Liver (tissue), 9 donors: Measurements from ENCODE around the gene DYSF. TPM values are rescaled to one million over a fixed set of nuclear protein-coding genes. Genes with fewer than 3 reads are reported as not detected.

Experiments
- DNase-seq: peaks from one replicate; pipeline ENCODE4 v3.0.0-alpha.2; 2017; ENCODE audit warnings: low spot score
- H3K27ac ChIP-seq, 2 donors: one replicate each; pipeline ENCODE4 v1.7.0; 2013; ENCODE audit warnings: inconsistent platforms in 2 of 2, low read length in 2 of 2, control low read depth in 1 of 2, low read depth in 1 of 2, mild to moderate bottlenecking in 1 of 2
- H3K27me3 ChIP-seq, 4 donors: one replicate each; pipeline versions ENCODE4 v1.6.1 to v1.7.0; 2013; ENCODE audit warnings: low read length in 3 of 4, inconsistent platforms in 1 of 4, mild to moderate bottlenecking in 1 of 4, moderate library complexity in 1 of 4; ENCODE audit not compliant: control insufficient read depth in 4 of 4, insufficient read depth in 4 of 4
- H3K36me3 ChIP-seq, 4 donors: one replicate each; pipeline versions ENCODE4 v1.6.1 to v1.7.0; 2013; ENCODE audit warnings: low read length in 3 of 4, mild to moderate bottlenecking in 3 of 4, low read depth in 1 of 4, moderate library complexity in 1 of 4; ENCODE audit not compliant: control insufficient read depth in 4 of 4, insufficient read depth in 3 of 4
- H3K4me1 ChIP-seq, 4 donors: one replicate each; pipeline versions ENCODE4 v1.6.1 to v1.7.0; 2013; ENCODE audit warnings: low read length in 3 of 4, mild to moderate bottlenecking in 3 of 4, moderate library complexity in 1 of 4; ENCODE audit not compliant: control insufficient read depth in 4 of 4, insufficient read depth in 4 of 4
- H3K4me3 ChIP-seq, 3 donors: one replicate each; pipeline versions ENCODE4 v1.6.1 to v1.7.0; 2013; ENCODE audit warnings: low read length in 3 of 3, control low read depth in 1 of 3, low read depth in 1 of 3, mild to moderate bottlenecking in 1 of 3
- H3K9ac ChIP-seq, 2 donors: one replicate each; pipeline ENCODE4 v1.7.0; 2013; ENCODE audit warnings: low read length in 2 of 2, mild to moderate bottlenecking in 2 of 2, moderate library complexity in 2 of 2, control low read depth in 1 of 2, low read depth in 1 of 2
- H3K9me3 ChIP-seq, 4 donors: one replicate each; pipeline versions ENCODE4 v1.6.1 to v1.7.0; 2013; ENCODE audit warnings: low read length in 3 of 4; ENCODE audit not compliant: control insufficient read depth in 4 of 4
- ATF3 ChIP-seq: IDR thresholded peaks from 2 replicates; pipeline ENCODE4 v1.6.1; 2016; ENCODE audit warnings: antibody characterized with exemption
- CTCF ChIP-seq: fragments of 150-350 bp; IDR thresholded peaks from 2 replicates; pipeline ENCODE4 v1.5.1; 2017; ENCODE audit warnings: improper control_type of control experiment, low read depth, low read length; ENCODE audit not compliant: missing input control
- EGR1 ChIP-seq, 2 donors: IDR thresholded peaks; 2 replicates each; pipeline ENCODE4 v1.6.1; 2016 to 2018; ENCODE audit warnings: antibody characterized with exemption in 2 of 2, low read depth in 2 of 2
- FOXA1 ChIP-seq: IDR thresholded peaks from 2 replicates; pipeline ENCODE4 v1.6.1; 2016; ENCODE audit warnings: antibody characterized with exemption
- FOXA2 ChIP-seq: IDR thresholded peaks from 2 replicates; pipeline ENCODE4 v1.6.1; 2016; ENCODE audit warnings: antibody characterized with exemption
- GABPA ChIP-seq, 2 donors: IDR thresholded peaks in 1 of 2; conservative IDR thresholded peaks in 1 of 2; 2 replicates each; pipeline ENCODE4 v1.6.1; 2016; ENCODE audit warnings: antibody characterized with exemption in 2 of 2, mild to moderate bottlenecking in 1 of 2, moderate library complexity in 1 of 2
- HNF4A ChIP-seq, 2 donors: conservative IDR thresholded peaks; 2 replicates each; pipeline ENCODE4 v1.6.1; 2016; ENCODE audit warnings: antibody characterized with exemption in 2 of 2, mild to moderate bottlenecking in 2 of 2
- HNF4G ChIP-seq: IDR thresholded peaks from 2 replicates; pipeline ENCODE4 v1.6.1; 2016; ENCODE audit warnings: antibody characterized with exemption
- JUND ChIP-seq, 2 donors: IDR thresholded peaks; 2 replicates each; pipeline ENCODE4 v1.6.1; 2016; ENCODE audit warnings: antibody characterized with exemption in 2 of 2
- MAX ChIP-seq: IDR thresholded peaks from 2 replicates; pipeline ENCODE4 v1.6.1; 2016; ENCODE audit warnings: antibody characterized with exemption
- NR2F2 ChIP-seq: IDR thresholded peaks from 2 replicates; pipeline ENCODE4 v1.6.1; 2016; ENCODE audit warnings: antibody characterized with exemption
- REST ChIP-seq: IDR thresholded peaks from 2 replicates; pipeline ENCODE4 v1.6.1; 2016; ENCODE audit warnings: antibody characterized with exemption, mild to moderate bottlenecking
- RXRA ChIP-seq, 2 donors: IDR thresholded peaks; 2 replicates each; pipeline ENCODE4 v1.6.1; 2017 to 2018; ENCODE audit warnings: antibody characterized with exemption in 2 of 2, mild to moderate bottlenecking in 1 of 2
- SP1 ChIP-seq: IDR thresholded peaks from 2 replicates; pipeline ENCODE4 v1.6.1; 2018; ENCODE audit warnings: antibody characterized with exemption, mild to moderate bottlenecking
- TAF1 ChIP-seq: conservative IDR thresholded peaks from 2 replicates; pipeline ENCODE4 v1.6.1; 2016; ENCODE audit warnings: antibody characterized with exemption, mild to moderate bottlenecking
- YY1 ChIP-seq: IDR thresholded peaks from 2 replicates; pipeline ENCODE4 v1.6.1; 2016; ENCODE audit warnings: antibody characterized with exemption, mild to moderate bottlenecking
- ZBTB33 ChIP-seq: IDR thresholded peaks from 2 replicates; pipeline ENCODE4 v1.6.1; 2016; ENCODE audit warnings: antibody characterized with exemption
- WGBS: extraction: QIAGEN DNeasy Blood & Tissue Kit; methylation state at CpG from one replicate; pipeline ENCODE4 v1.1.7; 2013; 5-methylcytosine and 5-hydroxymethylcytosine counted together
- polyA plus RNA-seq, 2 donors: library from polyadenylated mRNA; stranded (reverse) in 1 of 2; unstranded in 1 of 2; fragments of 200-250 nt in 1 of 2; fragments of >200 nt in 1 of 2; fragmentation: Nextera tagmentation in 1 of 2; extraction: Ambion mirVana in 1 of 2; gene quantifications; one replicate each; pipeline versions ENCODE4 v1.2.1 to v1.2.3, GENCODE V29; 2013 to 2015
- total RNA-seq, 2 donors: library from RNA; depleted of rRNA; stranded (reverse); fragments of >200 nt; gene quantifications; one replicate each; pipeline ENCODE4 v1.2.3, GENCODE V29; 2014
- donor health status: healthy.
- donor health status: healthy.
- donor health status: healthy.
- donor health status: healthy.
- donor health status: healthy.

Gene DYSF
- total and polyA plus RNA-seq, 4 donors = 8.5 to 20.8 (median 13.6) TPM

GRCh38 chr2:71608034-71608433, 154.7 kb downstream of the DYSF start:
- no peak overlapping the region for H3K9ac ChIP-seq
- WGBS = 87% methylated on average over 6 of the region's 6 CpGs
- peak; percentile 32 for DNase-seq
- no peaks in the 10 kb centered on the region for H3K9me3 ChIP-seq
- H3K27me3 ChIP-seq = no peaks in the 10 kb centered on the region
- H3K4me1 ChIP-seq = no peaks in the 10 kb centered on the region
- H3K36me3 ChIP-seq = peaks cover 0 to 13% (median 1%) of the 10 kb centered on the region in 4 donors
- no peak overlapping the region for H3K4me3 ChIP-seq
- no peak overlapping the region for H3K27ac ChIP-seq
- no peak for TF ChIP-seq REST
- no peak for TF ChIP-seq GABPA (IDR thresholded peaks at IDR 0.05 in 1 of 2, conservative IDR thresholded peaks at IDR 0.05 in 1 of 2)
- no peak for TF ChIP-seq HNF4A (conservative IDR thresholded peaks at IDR 0.05)
- no peak for TF ChIP-seq NR2F2
- no peak for TF ChIP-seq SP1
- TF ChIP-seq MAX = no peak
- no peak for TF ChIP-seq HNF4G
- no peak for TF ChIP-seq JUND (IDR thresholded peaks at IDR 0.05)

- 77% methylated on average over 12 of the region's 12 CpGs for WGBS
- DNase-seq = no peak
- H3K27me3 ChIP-seq = no peaks in the 10 kb centered on the region
- no peak overlapping the region for H3K9ac ChIP-seq
- no peak overlapping the region for H3K27ac ChIP-seq
- TF ChIP-seq EGR1 (IDR thresholded peaks at IDR 0.05; ENCODE audit: low read depth in 2 of 2) = no peak
- TF ChIP-seq HNF4A (conservative IDR thresholded peaks at IDR 0.05) = no peak
- no peak for TF ChIP-seq FOXA2
- no peak for TF ChIP-seq GABPA (IDR thresholded peaks at IDR 0.05 in 1 of 2, conservative IDR thresholded peaks at IDR 0.05 in 1 of 2)
- no peak for TF ChIP-seq CTCF
- no peak for TF ChIP-seq REST
- no peak for TF ChIP-seq TAF1
- no peak for TF ChIP-seq FOXA1
- TF ChIP-seq HNF4G = no peak
- no peak for TF ChIP-seq RXRA (IDR thresholded peaks at IDR 0.05)
- TF ChIP-seq SP1 = no peak
- TF ChIP-seq YY1 = no peak
- no peak for TF ChIP-seq JUND (IDR thresholded peaks at IDR 0.05)
- no peak for TF ChIP-seq MAX
- no peak for TF ChIP-seq ATF3
- no peak for TF ChIP-seq NR2F2
- TF ChIP-seq ZBTB33 = no peak
- H3K4me3 ChIP-seq = no peak overlapping the region
- H3K4me1 ChIP-seq = no peaks in the 10 kb centered on the region
- peaks cover 0 to 13% (median 2%) of the 10 kb centered on the region in 4 donors for H3K36me3 ChIP-seq
- H3K9me3 ChIP-seq = no peaks in the 10 kb centered on the region
Measured at GRCh38 chr2:71608441-71608840, 155.1 kb downstream of the DYSF start.
